HCT116 (cell line): ENCODE measurements around the gene SULT1A2. TPM values are rescaled to one million over a fixed set of nuclear protein-coding genes. Genes with fewer than 3 reads are reported as not detected.

Experiments
- ATAC-seq: fragments of 200-7000 bp; cut with Tn5 transposase; 2 replicates; pipeline ENCODE4 v1.9.1; 2020; ENCODE audit warnings: mild to moderate bottlenecking, moderate library complexity
- BruUV-seq: library from RNA; stranded (reverse); fragments of 400-500 nt; replicated peaks from 2 replicates; lab custom pipeline; 2021; lab: Mats Ljungman, UMichigan
- CTCF ChIA-PET: fragments of 300-600 bp; sonication (Branson Sonifier 250); formaldehyde crosslinking; loops from one replicate; lab custom pipeline; 2021; ENCODE audit warnings: antibody characterized with exemption; lab: Charles Lee
- POLR2A ChIA-PET: fragments of 300-600, 350-600 bp; sonication (Branson Sonifier 250); formaldehyde crosslinking; loops from one replicate; lab custom pipeline; 2021; ENCODE audit warnings: antibody characterized with exemption; lab: Charles Lee
- RAD21 ChIA-PET, 2 experiments: fragments of 300-600 bp; sonication (Branson Sonifier 250); formaldehyde crosslinking; loops; one replicate each; lab custom pipeline; 2023; ENCODE audit warnings: low total read pairs in 2 of 2; ENCODE audit not compliant: uncharacterized antibody in 2 of 2, unreplicated experiment in 2 of 2, low non-redundant PET in 1 of 2; lab: Charles Lee
- DNase-seq: peaks from one replicate; pipeline ENCODE4 v3.0.0-alpha.2; 2010; ENCODE audit warnings: low read depth, low spot score
- H2AFZ ChIP-seq: fragments of 200-600 bp; shearing (Covaris generic), sonication (generic); 2 replicates; pipeline ENCODE4 v1.6.1; 2017; ENCODE audit warnings: low read depth, mixed run types, mixed read lengths, antibody characterized with exemption, low read length; ENCODE audit not compliant: poor library complexity, severe bottlenecking
- H3K27ac ChIP-seq: 2 replicates; pipeline ENCODE4 v1.5.1; 2012; ENCODE audit warnings: low read depth, low read length
- H3K27me3 ChIP-seq: fragments of 200-600 bp; sonication (generic); 2 replicates; pipeline ENCODE4 v1.6.1; 2016; ENCODE audit warnings: mixed run types, low read length, mixed read lengths; ENCODE audit not compliant: insufficient read depth
- H3K36me3 ChIP-seq, 2 experiments: fragments of 200-500 bp in 1 of 2; fragments of 200-600 bp in 1 of 2; sonication (Bioruptor generic) in 1 of 2; sonication (generic) in 1 of 2; 2 replicates each; pipeline versions ENCODE4 v1.5.1 to v1.6.1; 2014 to 2016; ENCODE audit warnings: low read length in 2 of 2, inconsistent platforms in 1 of 2, mixed read lengths in 1 of 2, mixed run types in 1 of 2; ENCODE audit not compliant: insufficient read depth in 2 of 2, control insufficient read depth in 1 of 2
- H3K4me1 ChIP-seq, 2 experiments: fragments of 200-600 bp in 1 of 2; sonication (generic) in 1 of 2; 2 replicates each; pipeline versions ENCODE4 v1.5.1 to v1.6.1; 2012 to 2017; ENCODE audit warnings: low read length in 2 of 2, inconsistent platforms in 1 of 2, mild to moderate bottlenecking in 1 of 2, mixed read lengths in 1 of 2, mixed run types in 1 of 2, moderate library complexity in 1 of 2; ENCODE audit not compliant: insufficient read depth in 2 of 2, control insufficient read depth in 1 of 2
- H3K4me2 ChIP-seq: fragments of 200-600 bp; sonication (generic); 2 replicates; pipeline ENCODE4 v1.6.1; 2017; ENCODE audit warnings: mixed run types, low read length, mixed read lengths
- H3K4me3 ChIP-seq, 2 experiments: fragments of 200-600 bp in 1 of 2; sonication (generic) in 1 of 2; replicated peaks in 1 of 2; 2 replicates each; pipeline ENCODE4 v1.5.1; 2011 to 2016; ENCODE audit warnings: low read length in 2 of 2, control low read depth in 1 of 2, low read depth in 1 of 2, mild to moderate bottlenecking in 1 of 2, mixed read lengths in 1 of 2, mixed run types in 1 of 2
- H3K79me2 ChIP-seq: fragments of 200-600 bp; sonication (generic); 2 replicates; pipeline ENCODE4 v1.6.1; 2017; ENCODE audit warnings: mild to moderate bottlenecking, mixed run types, low read length, moderate library complexity, mixed read lengths; ENCODE audit not compliant: insufficient read depth
- H3K9ac ChIP-seq: fragments of 200-600 bp; sonication (generic); 2 replicates; pipeline ENCODE4 v1.6.1; 2016; ENCODE audit warnings: low read length, mixed read lengths
- H3K9me2 ChIP-seq: fragments of 200-600 bp; sonication (generic), shearing (Covaris generic); 2 replicates; pipeline ENCODE4 v1.6.1; 2017; ENCODE audit warnings: mixed run types, mild to moderate bottlenecking, moderate library complexity; ENCODE audit not compliant: insufficient read depth
- H3K9me3 ChIP-seq, 2 experiments: fragments of 200-500 bp in 1 of 2; fragments of 200-600 bp in 1 of 2; sonication (Bioruptor generic) in 1 of 2; sonication (generic) in 1 of 2; 2 replicates each; pipeline ENCODE4 v1.6.1; 2014 to 2017; ENCODE audit warnings: low read length in 2 of 2, mixed read lengths in 2 of 2, inconsistent platforms in 1 of 2, low read depth in 1 of 2, mild to moderate bottlenecking in 1 of 2, mixed run types in 1 of 2, moderate library complexity in 1 of 2; ENCODE audit not compliant: control insufficient read depth in 1 of 2, insufficient read depth in 1 of 2
- H4K20me1 ChIP-seq: fragments of 200-600 bp; sonication (generic), shearing (Covaris generic); 2 replicates; pipeline ENCODE4 v1.6.1; 2017; ENCODE audit warnings: mixed run types, mild to moderate bottlenecking, moderate library complexity; ENCODE audit not compliant: insufficient read depth
- CEBPB ChIP-seq: IDR thresholded peaks from 2 replicates; pipeline ENCODE4 v1.6.1; 2012; ENCODE audit warnings: low read depth
- EGR1 ChIP-seq: IDR thresholded peaks from 2 replicates; pipeline ENCODE4 v1.6.1; 2012; ENCODE audit warnings: low read depth
- ELF1 ChIP-seq: IDR thresholded peaks from 2 replicates; pipeline ENCODE4 v1.6.1; 2012; ENCODE audit warnings: low read depth, borderline replicate concordance
- EZH2phosphoT487 ChIP-seq: fragments of 200-600 bp; IDR thresholded peaks from 2 replicates; pipeline ENCODE4 v1.6.1; 2018; ENCODE audit warnings: antibody characterized with exemption, borderline replicate concordance
- MAX ChIP-seq: IDR thresholded peaks from 2 replicates; pipeline ENCODE4 v1.6.1; 2012
- POLR2A ChIP-seq: IDR thresholded peaks from 2 replicates; pipeline ENCODE4 v1.7.0; 2011; ENCODE audit warnings: borderline replicate concordance; ENCODE audit not compliant: insufficient read depth, insufficient read length; ENCODE audit errors: extremely low read depth
- POLR2AphosphoS5 ChIP-seq: IDR thresholded peaks from 2 replicates; pipeline ENCODE4 v1.6.1; 2011; ENCODE audit warnings: mild to moderate bottlenecking, low read depth, low read length, moderate library complexity
- SIN3A ChIP-seq: IDR thresholded peaks from 2 replicates; pipeline ENCODE4 v1.6.1; 2012; ENCODE audit warnings: low read depth
- SP1 ChIP-seq: IDR thresholded peaks from 2 replicates; pipeline ENCODE4 v1.6.1; 2012; ENCODE audit warnings: low read depth
- SRF ChIP-seq: IDR thresholded peaks from 2 replicates; pipeline ENCODE4 v1.6.1; 2012; ENCODE audit warnings: low read depth
- TCF7L2 ChIP-seq: IDR thresholded peaks from 2 replicates; pipeline ENCODE4 v1.7.0; 2011; ENCODE audit warnings: borderline replicate concordance, inconsistent platforms; ENCODE audit not compliant: insufficient read depth, insufficient read length; ENCODE audit errors: extremely low read depth
- YY1 ChIP-seq: IDR thresholded peaks from 2 replicates; pipeline ENCODE4 v1.6.1; 2011; ENCODE audit warnings: low read length, low read depth, moderate library complexity, mild to moderate bottlenecking; ENCODE audit not compliant: insufficient replicate concordance; ENCODE audit errors: extremely low read depth
- ZFX ChIP-seq: fragments of 450-650 bp; IDR thresholded peaks from 2 replicates; pipeline ENCODE4 v1.6.1; 2017
- intact Hi-C: fragments of 100-400 bp; cut with micrococcal nuclease; formaldehyde crosslinking; loops from 2 replicates; pipeline ENCODE4 v1.10.0; 2022
- total RNA-seq: library from RNA; stranded (reverse); gene quantifications from one replicate; pipeline ENCODE4 v1.2.1, GENCODE V29; 2021; ENCODE audit not compliant: unreplicated experiment
- TF ChIP-seq, protein P1 (sequence below): IDR thresholded peaks from 2 replicates; pipeline ENCODE4 v1.6.1; 2012; ENCODE audit warnings: low read depth

Gene SULT1A2
- total RNA-seq, 1 experiment from 2014 or later: 1.9 TPM

- CTCF ChIA-PET: no interaction called here
- POLR2A ChIA-PET: no interaction called here
- no peak overlapping the region for H3K9ac ChIP-seq
Observed at GRCh38 chr16:28591355-28591754, 5.5 kb downstream of the SULT1A2 start.

DNA sequence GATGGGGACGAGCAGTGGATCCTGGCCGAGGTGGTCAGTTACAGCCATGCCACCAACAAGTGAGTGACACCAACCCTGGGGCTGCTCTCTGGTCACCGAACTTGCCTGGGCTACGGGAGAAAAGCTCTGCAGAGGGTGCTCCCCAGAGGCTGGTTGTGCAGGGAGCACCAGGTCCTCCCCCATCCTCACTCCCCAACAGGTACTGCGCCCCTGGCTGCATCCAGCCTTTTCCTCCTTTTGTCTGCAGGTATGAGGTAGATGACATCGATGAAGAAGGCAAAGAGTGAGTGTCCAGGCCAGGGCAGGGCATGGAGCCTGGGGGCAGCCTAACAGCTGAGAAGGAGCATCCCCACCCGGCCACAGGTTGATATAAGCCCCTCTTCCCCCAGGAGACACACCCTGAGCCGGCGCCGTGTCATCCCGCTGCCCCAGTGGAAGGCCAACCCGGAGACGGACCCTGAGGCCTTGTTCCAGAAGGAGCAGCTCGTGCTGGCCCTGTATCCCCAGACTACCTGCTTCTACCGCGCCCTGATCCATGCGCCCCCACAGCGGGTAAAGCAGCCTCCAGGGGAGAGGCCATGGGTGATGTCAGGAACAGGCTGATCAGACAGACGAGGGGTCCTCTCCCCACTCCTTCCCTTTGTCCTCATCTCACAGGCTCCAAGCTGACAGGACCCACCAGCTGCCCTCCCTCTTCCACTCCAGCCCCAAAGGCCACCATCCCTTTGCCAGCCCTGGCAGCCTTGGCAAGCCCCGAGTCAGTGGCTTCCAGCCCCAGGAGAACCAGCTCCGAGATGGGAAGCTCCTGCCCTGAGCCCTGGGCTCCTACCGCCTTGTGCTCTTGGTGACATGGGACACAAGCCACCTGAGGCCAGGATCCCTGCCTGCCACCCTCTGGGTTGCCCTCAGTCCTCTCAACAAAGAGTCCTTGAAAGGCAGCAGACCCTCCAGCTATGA lies 6.2 kb downstream of the SULT1A2 start:
- H3K27me3 ChIP-seq: no peaks in the 10 kb centered on the region
- no peaks in the 10 kb centered on the region for H4K20me1 ChIP-seq
- ChIA-PET POLR2A (no interaction called here), RAD21 (no interaction called here), CTCF (no interaction called here)
- H3K79me2 ChIP-seq: no peaks in the 10 kb centered on the region
- H3K9me2 ChIP-seq: no peaks in the 10 kb centered on the region
- no TSS peak for BruUV-seq
- intact Hi-C loops: no loop called here
- H3K27ac ChIP-seq: no peak overlapping the region
- DNase-seq: no peak
- no peak overlapping the region for H2AFZ ChIP-seq
- no peaks in the 10 kb centered on the region for H3K9me3 ChIP-seq
- peaks cover 0 to 8% of the 10 kb centered on the region in 2 experiments; a peak in 2 of 4 replicates for H3K4me1 ChIP-seq
- H3K4me2 ChIP-seq: no peak overlapping the region
- no peak overlapping the region for H3K9ac ChIP-seq
- H3K4me3 ChIP-seq: no peak overlapping the region
- H3K36me3 ChIP-seq: peaks cover 0 to 3% of the 10 kb centered on the region in 2 experiments; a peak in 1 of 4 replicates
- ATAC-seq: no peak
- no peak for TF ChIP-seq EGR1
- TF ChIP-seq, protein P1, sequence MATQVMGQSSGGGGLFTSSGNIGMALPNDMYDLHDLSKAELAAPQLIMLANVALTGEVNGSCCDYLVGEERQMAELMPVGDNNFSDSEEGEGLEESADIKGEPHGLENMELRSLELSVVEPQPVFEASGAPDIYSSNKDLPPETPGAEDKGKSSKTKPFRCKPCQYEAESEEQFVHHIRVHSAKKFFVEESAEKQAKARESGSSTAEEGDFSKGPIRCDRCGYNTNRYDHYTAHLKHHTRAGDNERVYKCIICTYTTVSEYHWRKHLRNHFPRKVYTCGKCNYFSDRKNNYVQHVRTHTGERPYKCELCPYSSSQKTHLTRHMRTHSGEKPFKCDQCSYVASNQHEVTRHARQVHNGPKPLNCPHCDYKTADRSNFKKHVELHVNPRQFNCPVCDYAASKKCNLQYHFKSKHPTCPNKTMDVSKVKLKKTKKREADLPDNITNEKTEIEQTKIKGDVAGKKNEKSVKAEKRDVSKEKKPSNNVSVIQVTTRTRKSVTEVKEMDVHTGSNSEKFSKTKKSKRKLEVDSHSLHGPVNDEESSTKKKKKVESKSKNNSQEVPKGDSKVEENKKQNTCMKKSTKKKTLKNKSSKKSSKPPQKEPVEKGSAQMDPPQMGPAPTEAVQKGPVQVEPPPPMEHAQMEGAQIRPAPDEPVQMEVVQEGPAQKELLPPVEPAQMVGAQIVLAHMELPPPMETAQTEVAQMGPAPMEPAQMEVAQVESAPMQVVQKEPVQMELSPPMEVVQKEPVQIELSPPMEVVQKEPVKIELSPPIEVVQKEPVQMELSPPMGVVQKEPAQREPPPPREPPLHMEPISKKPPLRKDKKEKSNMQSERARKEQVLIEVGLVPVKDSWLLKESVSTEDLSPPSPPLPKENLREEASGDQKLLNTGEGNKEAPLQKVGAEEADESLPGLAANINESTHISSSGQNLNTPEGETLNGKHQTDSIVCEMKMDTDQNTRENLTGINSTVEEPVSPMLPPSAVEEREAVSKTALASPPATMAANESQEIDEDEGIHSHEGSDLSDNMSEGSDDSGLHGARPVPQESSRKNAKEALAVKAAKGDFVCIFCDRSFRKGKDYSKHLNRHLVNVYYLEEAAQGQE: no peak
- no peak for TF ChIP-seq POLR2AphosphoS5
- TF ChIP-seq POLR2A: no peak
- TF ChIP-seq YY1: no peak
- no peak for TF ChIP-seq SRF
- no peak for TF ChIP-seq MAX
- TF ChIP-seq SP1: no peak
- TF ChIP-seq TCF7L2: no peak
- TF ChIP-seq EZH2phosphoT487: no peak
- no peak for TF ChIP-seq ZFX
- no peak for TF ChIP-seq ELF1

More at GRCh38 chr16:28591355-28591754, 5.5 kb downstream of the SULT1A2 start:
- Histone ChIP-seq H3K4me2 (no peak overlapping the region), H3K4me1 (peaks cover 3 to 12% of the 10 kb centered on the region in 2 experiments), H3K9me3 (no peaks in the 10 kb centered on the region), H3K4me3 (no peak overlapping the region), H2AFZ (no peak overlapping the region), H3K27me3 (no peaks in the 10 kb centered on the region), H3K27ac (no peak overlapping the region), H3K79me2 (no peaks in the 10 kb centered on the region), H4K20me1 (no peaks in the 10 kb centered on the region), H3K9me2 (no peaks in the 10 kb centered on the region), H3K36me3 (peaks cover 0 to 3% of the 10 kb centered on the region in 2 experiments; a peak in 1 of 4 replicates)
- ATAC-seq (no peak), DNase-seq (no peak)
- no peak for TF ChIP-seq CEBPB
- no peak for TF ChIP-seq SIN3A
- intact Hi-C loops: no loop called here
- no TSS peak for BruUV-seq
- RAD21 ChIA-PET: no interaction called here
